B cell (primary cell): ENCODE measurements around the gene ANTXR1. TPM values are rescaled to one million over a fixed set of nuclear protein-coding genes. Genes with fewer than 3 reads are reported as not detected.

Source experiments
- ATAC-seq: fragments of 200-7000 bp; cut with Tn5 transposase; one replicate; pipeline ENCODE4 v1.10.0; 2021; ENCODE audit warnings: low read depth, mild to moderate bottlenecking, moderate number of reproducible peaks, moderate library complexity
- CTCF ChIA-PET: fragments of 350-600 bp; sonication (Branson Sonifier 250); formaldehyde crosslinking; loops from one replicate; lab custom pipeline; 2021; ENCODE audit warnings: antibody characterized with exemption, inconsistent platforms; lab: Charles Lee
- POLR2A ChIA-PET: fragments of 350-600 bp; sonication (Branson Sonifier 250); formaldehyde crosslinking; loops from one replicate; lab custom pipeline; 2021; ENCODE audit warnings: antibody characterized with exemption; lab: Charles Lee
- DNase-seq: peaks from one replicate; pipeline ENCODE4 v3.0.0; 2013
- H2AFZ ChIP-seq: 2 replicates; pipeline ENCODE4 v1.6.1; 2012; ENCODE audit warnings: mild to moderate bottlenecking, low read depth, low read length; ENCODE audit not compliant: insufficient read depth, poor library complexity, severe bottlenecking
- H3K27ac ChIP-seq, 2 donors: 1 replicate in 1 of 2; 2 replicates in 1 of 2; pipeline ENCODE4 v1.5.1; 2012 to 2013; ENCODE audit warnings: low read length in 2 of 2, mild to moderate bottlenecking in 2 of 2, moderate library complexity in 1 of 2
- H3K27me3 ChIP-seq, 4 experiments: fragments of 200-600 bp in 1 of 4; sonication (generic) in 1 of 4; replicated peaks in 1 of 4; 1 replicate in 2 of 4; 2 replicates in 2 of 4; pipeline versions ENCODE4 v1.6.1 to v1.7.0; 2013 to 2016; ENCODE audit warnings: low read length in 3 of 4, mild to moderate bottlenecking in 2 of 4, mixed read lengths in 1 of 4, moderate library complexity in 1 of 4; ENCODE audit not compliant: insufficient read depth in 4 of 4, control insufficient read depth in 3 of 4; ENCODE audit errors: control extremely low read depth in 1 of 4
- H3K36me3 ChIP-seq, 2 experiments: replicated peaks in 1 of 2; 1 replicate in 1 of 2; 2 replicates in 1 of 2; pipeline versions ENCODE4 v1.6.1 to v1.7.1; 2013; ENCODE audit warnings: low read length in 1 of 2; ENCODE audit not compliant: insufficient read depth in 2 of 2, control insufficient read depth in 1 of 2; ENCODE audit errors: control extremely low read depth in 1 of 2, extremely low read depth in 1 of 2
- H3K4me1 ChIP-seq, 2 donors: fragments of 200-600 bp in 1 of 2; sonication (generic) in 1 of 2; 1 replicate in 1 of 2; 2 replicates in 1 of 2; pipeline versions ENCODE4 v1.5.1 to v1.6.1; 2013 to 2017; ENCODE audit warnings: low read length in 2 of 2; ENCODE audit not compliant: control insufficient read depth in 2 of 2, insufficient read depth in 2 of 2
- H3K4me2 ChIP-seq: replicated peaks from 2 replicates; pipeline ENCODE3; 2012; ENCODE audit warnings: mild to moderate bottlenecking, low read depth, low read length; ENCODE audit not compliant: poor library complexity, severe bottlenecking
- H3K4me3 ChIP-seq, 5 experiments: fragments of 200-600 bp in 1 of 5; sonication (generic) in 1 of 5; 1 replicate in 3 of 5; 2 replicates in 2 of 5; pipeline versions ENCODE4 v1.5.1 to v1.7.0; 2011 to 2016; ENCODE audit warnings: low read length in 4 of 5, mild to moderate bottlenecking in 4 of 5, low read depth in 2 of 5, control low read depth in 1 of 5, moderate library complexity in 1 of 5; ENCODE audit not compliant: insufficient read depth in 1 of 5; ENCODE audit errors: control extremely low read depth in 1 of 5, extremely low read depth in 1 of 5
- H3K79me2 ChIP-seq: fragments of 200-600 bp; sonication (generic); one replicate; pipeline ENCODE4 v1.6.0; 2016; ENCODE audit warnings: low read length; ENCODE audit not compliant: control insufficient read depth, insufficient read depth
- H3K9ac ChIP-seq: fragments of 200-600 bp; sonication (generic); 2 replicates; pipeline ENCODE4 v1.6.1; 2017; ENCODE audit warnings: mild to moderate bottlenecking, low read length, moderate library complexity
- H3K9me3 ChIP-seq, 3 donors: one replicate each; pipeline versions ENCODE4 v1.6.1 to v1.7.1; 2013; ENCODE audit warnings: low read length in 2 of 3; ENCODE audit not compliant: control insufficient read depth in 2 of 3, insufficient read depth in 1 of 3; ENCODE audit errors: control extremely low read depth in 1 of 3
- H4K20me1 ChIP-seq: 2 replicates; pipeline ENCODE4 v1.6.0; 2012; ENCODE audit warnings: mild to moderate bottlenecking, low read length; ENCODE audit not compliant: insufficient read depth, control insufficient read depth, poor library complexity, severe bottlenecking
- H3K27ac Mint-ChIP-seq: one replicate; pipeline ENCODE4 v1.8.0; 2021; ENCODE audit warnings: mixed read lengths
- H3K27me3 Mint-ChIP-seq: one replicate; pipeline ENCODE4 v1.8.0; 2021; ENCODE audit warnings: mixed read lengths
- H3K4me1 Mint-ChIP-seq: one replicate; pipeline ENCODE4 v1.8.0; 2021; ENCODE audit warnings: mixed read lengths
- H3K4me3 Mint-ChIP-seq: one replicate; pipeline ENCODE4 v1.8.0; 2021; ENCODE audit warnings: mixed read lengths
- H3K9me3 Mint-ChIP-seq: one replicate; pipeline ENCODE4 v1.8.0; 2022; ENCODE audit warnings: mixed read lengths; ENCODE audit not compliant: insufficient read depth
- CTCF ChIP-seq: fragments of 200-600 bp; IDR thresholded peaks from one replicate; pipeline ENCODE4 v1.8.0; 2022; ENCODE audit warnings: antibody characterized with exemption, mild to moderate bottlenecking
- EZH2 ChIP-seq: IDR thresholded peaks from 2 replicates; pipeline ENCODE4 v1.6.1; 2012; ENCODE audit warnings: borderline replicate concordance, low read depth, mild to moderate bottlenecking, moderate library complexity, low read length; ENCODE audit not compliant: insufficient read depth, poor library complexity, severe bottlenecking
- WGBS: methylation state at CpG from one replicate; pipeline ENCODE4 v1.1.5; 2013; ENCODE audit warnings: missing lambda C conversion rate; ENCODE audit not compliant: insufficient coverage; 5-methylcytosine and 5-hydroxymethylcytosine counted together
- intact Hi-C: fragments of 100-400 bp; cut with micrococcal nuclease; formaldehyde crosslinking; loops from one replicate; pipeline ENCODE4 v1.10.0; 2022
- polyA plus RNA-seq: library from polyadenylated mRNA; depleted of rRNA; stranded (reverse); fragments of >200 nt; gene quantifications from 2 replicates; pipeline ENCODE4 v1.2.3, GENCODE V29; 2012
- total RNA-seq, 2 donors: library from RNA; stranded (reverse); fragments of 120-200 nt in 1 of 2; gene quantifications; 1 replicate in 1 of 2; 2 replicates in 1 of 2; pipeline versions ENCODE4 v1.2.3 to v1.2.4, GENCODE V29; 2013 to 2022

ANTXR1 gene
- total and polyA plus RNA-seq, 2 donors (not counting 1 experiment from before 2014, with no cell fraction given): not detected

DNA sequence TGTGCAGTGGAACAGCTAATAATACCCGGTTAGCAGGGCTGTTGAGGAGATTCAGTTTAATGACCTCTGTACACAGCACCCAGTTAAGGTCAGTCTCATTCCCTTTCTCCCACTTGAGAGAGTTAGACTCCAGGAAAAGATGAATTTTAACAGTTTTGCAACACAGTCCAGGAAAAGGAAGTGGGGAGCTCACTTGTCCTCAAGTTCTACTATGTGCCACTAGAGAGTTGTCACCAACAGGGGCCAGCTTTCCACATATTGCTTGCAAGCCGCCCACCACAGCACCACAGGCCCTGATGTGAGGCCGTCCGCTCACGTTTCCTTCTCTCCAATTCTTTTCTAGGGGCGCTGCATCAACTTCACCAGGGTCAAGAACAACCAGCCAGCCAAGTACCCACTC, 231.9 kb downstream of the ANTXR1 start:
- no peak overlapping the region for H3K4me3 ChIP-seq
- 97% methylated on average over 5 of the region's 6 CpGs for WGBS
- peaks cover 0 to 3% (median 0%) of the 10 kb centered on the region in 3 donors for H3K9me3 ChIP-seq
- no peak overlapping the region for H2AFZ ChIP-seq
- H4K20me1 ChIP-seq: no peaks in the 10 kb centered on the region
- CTCF ChIA-PET: no interaction called here
- H3K4me1 ChIP-seq: no peaks in the 10 kb centered on the region
- TF ChIP-seq EZH2 (no peak), CTCF (no peak)
- Mint-ChIP-seq H3K4me1 (no peaks in the 10 kb centered on the region), H3K4me3 (no peak overlapping the region), H3K27me3 (peaks cover 19% of the 10 kb centered on the region), H3K27ac (no peak overlapping the region), H3K9me3 (no peaks in the 10 kb centered on the region)
- no peaks in the 10 kb centered on the region for H3K79me2 ChIP-seq
- POLR2A ChIA-PET: no interaction called here
- H3K27ac ChIP-seq: no peak overlapping the region
- DNase-seq (no peak), ATAC-seq (no peak)
- intact Hi-C loops: no loop called here
- H3K36me3 ChIP-seq: no peaks in the 10 kb centered on the region
- H3K4me2 ChIP-seq: no peak overlapping the region
- H3K27me3 ChIP-seq: peaks cover 0 to 4% (median 1%) of the 10 kb centered on the region in 4 experiments
- H3K9ac ChIP-seq: no peak overlapping the region

GRCh38 chr2:69247583-69247982, 234.6 kb downstream of the ANTXR1 start:
- ChIA-PET CTCF (no interaction called here), POLR2A (no interaction called here)
- H3K9me3 Mint-ChIP-seq: no peaks in the 10 kb centered on the region
- H2AFZ ChIP-seq: no peak overlapping the region
- no peaks in the 10 kb centered on the region for H3K4me1 ChIP-seq
- H3K9me3 ChIP-seq: peaks cover 0 to 3% (median 0%) of the 10 kb centered on the region in 3 donors
- H3K4me2 ChIP-seq: no peak overlapping the region
- H3K27ac Mint-ChIP-seq: no peak overlapping the region
- H3K4me3 ChIP-seq: no peak overlapping the region
- ATAC-seq (no peak), DNase-seq (no peak)
- no peak overlapping the region for H3K9ac ChIP-seq
- H3K36me3 ChIP-seq: no peaks in the 10 kb centered on the region
- TF ChIP-seq CTCF: no peak
- no peak for TF ChIP-seq EZH2
- H3K79me2 ChIP-seq: no peaks in the 10 kb centered on the region
- H3K27me3 Mint-ChIP-seq: peaks cover 26% of the 10 kb centered on the region
- no peaks in the 10 kb centered on the region for H4K20me1 ChIP-seq
- intact Hi-C loops: no loop called here
- H3K4me3 Mint-ChIP-seq: no peak overlapping the region
- WGBS: 100% methylated on average over 5 of the region's 9 CpGs
- H3K27me3 ChIP-seq: peaks cover 0 to 7% (median 3%) of the 10 kb centered on the region in 4 experiments
- no peaks in the 10 kb centered on the region for H3K4me1 Mint-ChIP-seq
- H3K27ac ChIP-seq: no peak overlapping the region
